Measurements from ENCODE around the gene ASAP2.

ASAP2 gene

DNA sequence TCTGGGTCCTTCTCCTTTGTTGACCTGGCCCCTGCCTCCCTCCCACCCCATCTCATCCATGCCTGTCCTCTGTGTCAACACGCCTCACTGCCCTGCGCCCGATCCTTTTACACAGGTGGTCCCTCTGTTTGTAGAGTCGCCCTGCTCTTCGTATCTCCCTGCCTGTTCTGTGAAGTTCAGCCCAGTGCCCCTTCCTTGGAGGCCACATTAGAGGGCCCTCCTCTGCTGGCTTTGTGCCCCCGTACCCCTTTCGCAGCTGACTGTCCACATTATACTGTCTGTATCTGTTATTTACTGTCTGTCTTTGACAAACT is 25.5 kb downstream of the ASAP2 start:
- DNase-seq, result no peak

DNA sequence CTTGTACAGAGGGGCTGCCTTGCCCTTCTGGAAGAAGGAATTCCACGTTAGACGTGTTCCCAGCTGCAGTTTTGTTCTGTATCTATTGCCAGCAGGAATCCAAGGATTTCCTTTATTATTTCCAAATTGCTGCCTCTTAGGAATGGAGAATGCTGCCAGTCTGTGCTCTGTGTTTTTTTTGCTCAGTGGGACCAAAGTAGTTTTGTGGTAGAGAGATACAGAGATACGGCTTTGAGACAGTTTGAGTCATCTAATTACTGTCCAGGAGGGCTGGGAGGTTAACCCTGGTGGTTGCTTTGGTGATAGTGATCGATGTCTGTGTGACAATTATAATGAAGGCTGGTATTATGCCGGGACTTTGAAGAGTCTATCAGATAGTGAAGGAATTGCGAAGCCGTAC is 26.3 kb downstream of the ASAP2 start:
- DNase-seq, result no peak

DNA sequence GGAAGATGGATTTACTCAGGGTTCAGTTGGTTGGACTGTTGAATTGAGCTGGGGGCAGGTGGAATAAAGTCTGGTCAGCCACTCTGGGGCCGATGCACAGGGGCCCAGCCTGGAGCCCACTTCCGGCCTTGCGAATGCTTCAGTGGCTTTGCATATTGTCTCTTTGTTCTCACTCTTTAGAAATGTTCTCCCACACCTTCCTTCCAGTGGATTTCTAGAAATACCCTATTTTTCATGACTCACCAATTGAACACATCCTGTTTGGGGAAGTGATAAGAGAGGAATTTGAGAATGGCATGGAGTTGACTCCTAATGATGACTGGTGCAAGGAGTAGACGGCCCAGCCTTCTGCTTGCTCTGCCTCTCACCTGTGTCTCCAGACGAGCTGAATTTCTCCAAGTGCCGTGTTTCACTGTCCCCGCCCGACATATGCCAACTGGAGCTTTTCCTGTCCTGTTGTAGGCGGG is 28.1 kb downstream of the ASAP2 start:
- no peak for DNase-seq

DNA sequence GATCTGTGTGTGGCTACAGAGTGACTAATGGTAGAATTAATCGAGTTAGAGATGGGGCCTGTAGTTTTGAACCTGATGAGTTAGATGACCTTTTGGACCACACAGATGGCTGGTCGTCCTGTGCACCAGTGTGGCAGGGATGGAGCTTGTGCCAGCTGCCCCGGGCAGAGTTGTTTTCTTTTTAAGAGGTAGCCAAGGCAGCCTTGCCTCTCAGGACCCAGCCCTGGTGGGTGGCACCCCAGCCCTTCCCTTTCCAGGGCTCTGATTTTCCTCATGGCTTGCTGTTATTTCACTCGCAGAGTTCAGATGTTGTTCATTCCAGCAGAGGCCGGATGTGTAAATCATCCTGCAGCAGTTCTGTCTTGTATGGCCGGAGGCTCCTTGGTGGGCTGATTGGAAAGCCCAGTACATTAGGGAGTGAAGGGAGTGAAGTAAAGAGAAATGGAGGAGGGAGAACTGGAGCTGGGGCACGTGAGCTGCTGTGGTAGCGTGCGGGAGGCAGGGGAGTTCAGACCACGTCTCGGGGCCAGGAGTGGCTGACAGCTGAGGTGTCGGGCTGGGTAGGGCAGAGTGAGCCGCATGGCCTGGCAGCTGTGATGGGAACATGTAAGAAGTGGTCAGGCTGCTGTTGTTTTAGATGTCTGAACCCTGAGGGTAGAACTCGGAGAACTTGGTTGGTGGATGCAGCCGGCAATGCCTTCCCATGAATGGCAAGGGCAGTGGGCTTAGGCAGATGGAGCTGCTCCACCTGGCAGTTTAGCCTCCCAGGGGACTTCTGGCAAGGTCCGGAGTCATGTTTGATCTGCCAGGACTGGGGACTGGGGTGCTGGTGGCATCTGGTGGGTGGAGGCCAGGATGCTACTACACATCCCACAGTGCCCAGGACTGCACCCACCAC is 28.8 kb downstream of the ASAP2 start:
- no peak for DNase-seq

DNA sequence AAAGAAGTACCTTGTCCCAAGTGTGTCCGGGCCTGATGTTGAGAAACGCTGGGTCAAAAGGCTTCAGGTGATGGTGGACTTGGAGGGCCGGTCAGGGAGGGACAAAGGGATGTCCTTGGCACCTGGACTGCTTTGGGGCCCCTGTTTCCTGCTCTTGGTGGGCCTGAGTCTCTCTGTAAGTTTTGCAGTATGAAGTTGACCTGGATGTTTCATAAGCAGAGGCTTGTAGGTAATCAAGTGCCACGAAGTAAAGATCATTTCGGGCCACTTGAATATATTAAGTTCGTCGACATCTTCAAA is 29.4 kb downstream of the ASAP2 start:
- no peak for DNase-seq

DNA sequence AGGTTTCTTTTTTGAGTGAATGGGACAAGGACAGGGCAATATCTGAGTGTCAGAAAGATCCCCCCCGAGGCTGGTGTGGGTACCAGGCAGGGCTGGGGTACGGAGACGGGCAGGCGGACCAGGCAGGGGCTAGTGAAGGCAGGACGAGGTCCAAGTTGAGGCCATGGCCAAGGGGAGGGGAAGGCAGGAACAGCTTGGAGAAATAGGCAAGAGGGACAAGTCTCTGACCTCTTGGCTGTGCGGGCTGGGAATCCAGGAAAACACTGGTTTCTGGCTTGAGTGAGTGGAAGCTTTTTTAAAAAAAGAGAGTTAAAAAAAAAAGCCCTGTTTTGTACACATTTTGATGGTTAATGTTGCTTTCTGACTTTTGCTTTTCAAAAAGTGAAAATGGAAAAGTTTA is 30.3 kb downstream of the ASAP2 start:
- DNase-seq, result no peak

DNA sequence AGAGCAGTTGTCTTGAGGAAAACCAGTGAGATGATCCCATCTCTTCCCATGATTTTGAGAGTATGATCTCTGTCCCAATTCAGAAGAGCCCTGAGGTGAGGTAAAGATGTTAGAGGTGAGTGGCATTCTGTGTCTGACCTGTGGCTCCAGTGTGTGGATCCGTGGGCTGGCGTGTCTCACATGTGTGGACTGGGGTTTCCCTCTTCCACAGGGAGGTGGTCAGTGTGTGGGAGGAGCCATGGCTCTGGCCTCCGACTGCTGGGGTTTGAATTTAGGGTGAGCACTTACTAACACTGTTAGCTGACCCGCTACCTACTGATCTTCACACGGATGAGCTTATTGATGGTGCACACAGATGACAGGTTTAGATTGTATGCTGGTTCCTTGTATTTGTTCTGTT is 31.2 kb downstream of the ASAP2 start:
- no peak for DNase-seq

DNA sequence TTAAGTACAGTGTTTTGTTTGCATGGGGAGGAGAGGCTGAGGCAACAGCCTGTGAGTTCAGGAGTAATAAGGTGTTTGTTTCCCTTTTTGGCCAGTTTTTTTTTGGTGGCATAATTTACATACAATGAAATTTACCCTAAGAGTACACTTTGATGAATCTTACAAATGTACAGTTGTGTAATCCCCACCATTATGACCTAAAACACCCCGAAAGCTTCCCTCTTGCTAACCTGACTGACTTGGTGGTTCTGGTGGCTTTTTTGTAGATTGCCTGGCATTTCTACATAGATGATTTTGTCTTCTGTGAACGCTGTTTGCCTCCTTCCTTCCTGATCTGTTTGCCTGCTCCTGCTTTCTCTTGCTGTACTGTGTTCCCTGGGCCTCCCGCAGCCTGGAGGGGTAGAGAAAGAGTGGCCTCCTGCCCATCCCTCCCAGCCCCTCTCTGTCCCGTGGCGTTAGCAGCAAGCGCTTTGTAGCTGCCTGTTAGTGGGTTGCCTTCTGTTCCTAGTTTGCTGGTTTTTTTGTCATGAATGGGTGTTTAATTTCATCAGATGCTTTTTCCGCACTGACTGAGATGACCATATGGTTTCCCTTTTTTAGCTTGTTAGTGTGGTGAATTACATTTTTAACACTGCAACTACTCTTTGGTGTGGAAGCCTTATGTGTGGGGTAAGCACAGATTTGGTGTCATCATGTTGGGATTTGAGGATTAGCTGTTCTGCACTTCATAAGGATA is 32.1 kb downstream of the ASAP2 start:
- DNase-seq, result no peak

DNA sequence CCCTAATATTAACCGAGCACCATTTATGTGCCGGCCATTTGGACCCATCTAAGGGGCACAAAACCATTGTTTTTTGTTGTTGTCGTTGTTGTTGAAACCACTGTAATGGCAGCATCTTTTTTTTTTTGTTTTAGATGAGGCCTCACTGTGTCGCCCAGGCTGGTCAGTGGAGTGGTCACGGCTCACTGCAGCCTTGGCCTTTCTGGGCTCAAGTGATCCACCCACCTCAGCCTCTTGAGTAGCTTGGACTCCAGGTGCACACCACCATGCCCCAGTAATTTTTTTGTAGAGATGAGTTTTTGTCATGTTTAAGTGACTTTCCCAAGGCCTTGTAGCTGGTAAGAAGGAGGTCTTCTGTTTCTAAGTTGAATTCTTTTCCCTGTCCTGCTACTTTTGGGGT is 33.0 kb downstream of the ASAP2 start:
- no peak for DNase-seq

DNA sequence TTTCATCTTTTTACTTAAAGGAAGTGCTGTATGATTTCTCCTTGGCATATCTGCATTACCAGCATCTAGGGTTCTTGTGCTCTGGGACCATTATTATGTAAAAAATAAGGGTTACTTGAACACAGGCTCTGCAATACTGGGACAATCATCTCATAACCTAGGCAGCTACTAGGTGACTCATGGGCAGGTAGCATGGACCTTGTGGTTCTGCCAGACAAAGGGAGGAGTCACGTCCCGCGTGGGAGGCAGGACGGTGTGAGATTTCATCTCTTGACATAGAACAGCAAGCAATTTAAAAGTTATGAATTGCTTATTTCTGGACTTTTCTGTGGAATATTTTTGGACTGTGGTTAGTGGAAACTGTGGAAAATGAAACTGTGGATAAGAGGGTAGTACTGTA is 34.1 kb downstream of the ASAP2 start:
- no peak for DNase-seq

DNA sequence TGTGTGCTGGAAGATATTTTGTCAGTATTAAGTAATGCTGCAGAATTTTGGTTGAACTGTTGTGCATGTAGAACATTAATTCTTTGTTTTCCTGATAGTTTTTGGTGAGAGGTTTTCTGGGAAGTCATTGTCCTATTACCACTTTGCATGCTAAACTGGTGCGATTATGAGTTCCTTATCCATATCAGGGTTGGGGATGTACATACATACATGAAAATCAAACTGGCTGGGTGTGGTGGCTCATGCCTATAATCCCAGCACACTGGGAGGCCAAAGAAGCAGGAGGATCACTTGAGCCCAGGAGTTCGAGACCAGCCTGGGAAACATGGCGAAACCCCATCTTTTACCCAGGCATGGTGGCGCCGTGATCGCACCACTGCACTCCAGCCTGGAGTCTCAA is 34.6 kb downstream of the ASAP2 start:
- DNase-seq, result no peak

DNA sequence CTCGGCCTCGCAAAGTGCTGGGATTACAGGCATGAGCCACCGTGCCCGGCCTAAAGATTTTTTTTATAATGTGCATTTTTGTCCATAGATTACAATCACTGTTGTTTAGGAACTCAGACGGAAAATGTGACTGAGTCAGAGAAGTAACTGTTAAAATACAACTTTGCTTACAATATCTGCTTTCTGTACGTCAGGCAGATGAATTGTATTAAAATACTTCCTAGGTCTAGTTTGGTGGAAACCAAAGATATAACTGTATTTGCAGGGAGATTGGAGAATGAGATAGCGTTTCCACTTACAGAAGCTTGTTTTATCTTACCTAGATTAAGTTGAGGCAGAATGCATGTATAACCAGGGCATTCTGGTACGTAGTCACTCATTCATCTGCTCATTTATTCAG is 36.7 kb downstream of the ASAP2 start:
- no peak for DNase-seq

DNA sequence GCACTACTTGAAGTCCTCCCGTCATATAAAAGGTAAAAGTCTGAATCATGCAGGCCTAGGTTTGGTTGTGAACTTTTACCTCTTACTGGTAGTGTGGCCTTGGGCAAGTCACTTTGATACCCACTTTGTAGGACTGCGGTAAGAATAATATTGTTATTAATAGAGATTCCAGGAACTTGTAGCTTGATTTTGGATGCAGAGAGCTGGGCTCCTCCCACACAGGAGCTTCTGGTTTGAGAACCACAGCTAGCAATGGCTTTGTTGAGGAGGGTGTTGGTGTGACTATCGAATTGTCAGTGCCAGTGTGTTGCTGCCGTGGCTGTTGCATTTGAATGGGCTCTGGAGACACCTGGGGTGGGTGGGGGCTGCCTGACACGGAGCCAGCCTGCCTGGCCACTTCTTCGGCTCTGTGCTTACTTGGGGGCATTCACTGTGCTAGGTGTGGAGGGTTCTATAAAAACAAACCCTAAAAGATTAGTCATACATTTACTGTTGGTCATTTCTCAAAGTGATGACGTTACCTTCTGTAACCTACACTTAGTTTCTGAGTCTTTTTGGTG is 38.5 kb downstream of the ASAP2 start:
- no peak for DNase-seq

DNA sequence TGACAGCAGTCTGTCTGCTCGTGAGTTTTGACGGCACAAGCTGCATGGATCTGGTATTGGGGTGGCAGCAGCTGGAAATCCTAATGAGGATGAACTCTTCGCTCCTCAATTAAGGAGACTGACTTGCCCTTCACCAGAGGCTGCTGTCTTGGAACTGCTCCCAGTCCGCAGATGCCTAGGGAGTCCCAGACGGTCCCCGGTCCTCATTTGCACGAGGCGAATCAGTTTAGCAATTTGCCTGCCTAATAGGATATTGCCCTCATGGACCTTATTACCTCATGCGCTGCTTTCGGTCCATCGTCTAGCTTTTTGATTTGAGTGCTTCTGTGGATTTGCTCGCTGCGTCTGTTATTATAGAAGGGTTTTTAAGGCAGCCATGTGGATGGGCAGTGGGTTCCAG is 40.6 kb downstream of the ASAP2 start:
- no peak for DNase-seq

DNA sequence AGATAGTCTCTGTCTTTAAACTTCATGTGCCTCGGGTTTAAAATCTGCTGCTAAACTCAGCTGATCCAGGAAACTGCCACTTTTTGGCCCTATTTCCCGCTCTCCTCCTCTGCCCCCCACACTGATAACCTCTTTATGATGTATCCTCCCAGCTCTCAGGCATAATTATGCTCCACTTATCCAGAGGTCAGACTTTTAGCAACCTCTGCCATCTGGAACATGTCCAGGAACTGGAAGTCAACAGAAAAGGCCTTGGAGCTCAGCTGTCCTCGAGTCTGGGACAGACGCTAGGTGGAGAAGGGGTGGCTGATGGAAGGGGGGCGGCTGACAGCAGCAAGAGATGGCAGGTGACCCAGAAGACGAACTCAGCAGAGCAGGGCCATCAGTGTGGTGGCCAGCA is 41.2 kb downstream of the ASAP2 start:
- no peak for DNase-seq

DNA sequence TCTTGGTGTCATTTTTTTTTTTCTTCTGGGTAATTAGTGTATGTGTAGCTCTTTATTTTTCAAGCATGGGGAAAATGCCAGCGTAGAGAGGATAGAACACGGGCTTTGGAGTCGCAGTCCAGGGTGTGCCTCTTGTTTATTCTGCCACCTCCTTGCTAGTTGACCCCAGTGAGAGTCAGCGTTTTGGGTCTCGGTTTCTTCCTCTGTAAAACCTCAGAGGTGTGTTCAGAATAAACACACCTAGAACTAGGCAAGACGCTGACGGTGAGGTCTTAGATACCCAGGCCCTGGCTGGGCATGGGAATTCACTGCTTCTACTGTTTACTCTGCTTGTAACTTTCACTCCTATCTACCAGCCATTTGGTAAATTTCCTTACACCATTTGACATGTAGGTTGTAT is 41.8 kb downstream of the ASAP2 start:
- no peak for DNase-seq

DNA sequence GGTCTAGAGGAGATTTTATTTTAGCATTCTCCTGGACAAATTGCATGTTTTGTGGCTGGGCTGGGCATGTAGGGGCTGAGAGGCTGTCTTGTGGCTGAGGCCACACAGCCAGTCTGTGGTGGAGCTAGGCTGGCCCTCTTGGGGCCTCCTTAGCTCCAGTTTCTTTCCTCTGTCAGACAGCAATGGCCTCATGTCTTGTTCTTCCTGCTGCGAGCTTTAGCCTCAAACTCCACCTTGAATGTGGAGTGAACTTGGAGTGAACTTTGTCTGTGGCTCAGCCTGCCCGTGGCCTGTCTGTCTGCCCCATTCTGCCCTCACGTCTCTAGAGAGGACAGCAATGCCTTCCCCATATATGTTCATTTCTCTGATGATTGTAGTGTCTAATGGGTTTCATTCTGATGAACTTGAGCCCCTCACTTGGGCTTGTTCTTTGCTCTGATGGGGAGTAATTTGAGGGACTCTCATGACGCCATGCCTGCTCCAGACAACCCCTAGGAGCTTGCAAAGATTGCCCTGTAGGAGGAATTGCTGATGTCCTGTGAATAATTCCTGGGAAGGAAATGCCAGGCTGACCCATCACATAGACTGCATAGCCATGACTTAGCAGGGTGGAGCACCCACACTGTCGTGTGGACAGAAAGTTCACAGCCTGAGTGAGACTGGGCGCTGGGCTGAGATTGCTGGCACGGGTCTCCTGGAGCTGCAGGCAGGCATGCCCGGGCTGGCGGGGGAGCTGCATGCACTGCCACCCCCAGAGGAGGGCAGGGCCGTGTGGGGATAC is 42.6 kb downstream of the ASAP2 start:
- no peak for DNase-seq

DNA sequence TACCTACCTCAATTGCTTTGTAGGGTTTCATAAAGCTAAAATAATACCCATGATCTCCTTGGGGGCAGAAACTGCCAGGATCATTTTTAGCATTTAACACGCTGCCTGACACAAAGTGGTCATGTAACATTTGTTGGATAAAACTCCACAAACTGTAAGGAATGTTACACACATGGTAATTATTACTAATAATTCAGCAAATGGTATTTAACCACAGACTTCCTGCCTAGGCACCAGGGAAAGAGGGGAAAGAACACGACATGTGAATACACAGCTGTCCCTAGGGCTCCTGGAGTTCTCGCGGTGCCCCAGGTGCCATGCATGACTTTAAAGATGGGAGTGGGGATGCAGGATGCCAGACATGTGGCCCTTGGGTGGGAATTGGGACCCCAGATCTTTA is 43.5 kb downstream of the ASAP2 start:
- DNase-seq, result no peak

DNA sequence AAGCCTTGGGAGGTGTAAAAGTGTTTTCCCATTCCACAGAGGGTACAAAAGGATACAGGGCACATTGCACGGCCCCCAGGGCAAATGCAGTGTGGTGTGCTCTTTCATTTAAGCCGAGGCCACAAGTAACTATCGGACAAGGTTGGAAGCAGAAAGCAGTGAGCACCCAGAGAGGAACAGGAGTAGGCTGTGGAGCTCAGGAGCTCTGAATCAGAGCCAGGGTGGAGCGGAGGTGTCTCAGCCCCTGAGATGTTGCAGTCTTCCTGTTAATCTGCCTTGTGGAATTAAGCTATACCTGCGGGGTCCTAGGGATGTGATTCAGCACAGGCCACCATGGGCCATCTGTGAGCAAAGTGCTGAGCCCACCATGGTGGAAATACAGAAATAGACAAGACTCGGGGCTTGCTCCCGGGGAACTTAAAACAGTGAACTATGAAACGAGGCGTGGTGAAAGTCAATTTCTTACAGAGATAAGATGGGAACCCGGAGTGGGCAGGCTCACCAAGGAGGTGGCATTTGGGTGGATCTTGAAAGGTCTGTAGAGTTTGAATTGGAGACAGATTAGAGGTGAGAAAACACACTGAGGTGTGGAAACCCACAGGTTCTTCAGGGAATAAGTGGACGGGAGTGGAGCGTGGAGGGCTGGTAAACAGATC is 44.0 kb downstream of the ASAP2 start:
- no peak for DNase-seq

DNA sequence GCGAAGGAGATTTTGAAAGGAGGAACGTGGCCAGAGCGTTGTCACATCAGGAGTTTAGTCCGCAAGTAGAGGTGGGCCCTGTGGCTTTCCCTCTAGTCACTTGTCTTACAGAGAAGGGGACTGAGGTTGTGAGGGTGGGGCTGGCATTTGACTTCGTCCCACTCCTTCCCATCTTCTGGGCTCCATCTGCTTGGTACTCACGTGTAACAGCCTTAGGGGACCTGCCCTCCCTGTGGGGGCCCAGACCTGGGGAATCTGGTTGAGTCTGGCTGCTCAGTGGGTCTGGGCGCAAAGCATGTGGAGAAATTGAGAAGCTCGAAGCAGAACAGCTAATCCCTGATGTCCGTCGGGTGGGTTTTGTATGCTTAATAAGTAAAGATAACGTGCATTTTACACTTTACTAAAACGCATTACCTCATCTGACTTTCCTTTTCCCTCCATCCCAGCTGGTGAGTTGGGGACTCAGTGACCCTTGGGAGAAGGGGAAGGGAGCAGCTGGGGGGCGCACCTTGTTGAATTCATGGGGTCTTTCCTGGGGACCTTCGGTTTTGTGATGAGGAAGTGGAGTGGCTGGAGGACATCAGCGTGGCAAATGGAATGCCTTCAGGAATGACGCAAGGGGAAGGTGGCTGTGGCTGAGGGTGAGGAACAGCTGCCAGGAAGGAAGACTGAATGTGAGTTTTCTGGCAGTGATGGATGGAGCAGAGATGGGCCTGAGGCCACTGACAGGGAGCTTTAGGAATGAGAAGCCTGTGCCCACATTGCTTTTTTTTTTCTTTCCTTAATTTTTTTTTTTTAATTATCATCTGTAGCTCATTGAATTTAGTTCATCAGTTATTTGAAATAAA is 44.8 kb downstream of the ASAP2 start:
- DNase-seq, result no peak

DNA sequence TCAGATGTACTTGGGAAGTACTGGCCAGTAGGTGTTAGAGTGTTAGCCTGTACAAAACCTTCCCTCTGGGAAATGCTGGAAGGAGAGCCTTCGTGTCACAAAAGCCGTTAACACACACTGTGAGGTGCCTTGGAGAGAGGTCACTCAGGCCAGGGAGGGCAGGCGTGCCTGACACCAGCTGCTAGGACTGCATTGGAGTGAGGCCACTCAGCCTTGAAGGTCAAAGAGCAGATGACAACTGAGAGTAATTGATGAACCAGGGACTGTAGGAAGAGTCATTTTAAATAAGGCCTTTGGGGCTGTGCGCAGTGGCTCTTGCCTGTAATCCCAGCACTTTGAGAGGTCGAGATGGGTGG is 45.4 kb downstream of the ASAP2 start:
- no peak for DNase-seq

DNA sequence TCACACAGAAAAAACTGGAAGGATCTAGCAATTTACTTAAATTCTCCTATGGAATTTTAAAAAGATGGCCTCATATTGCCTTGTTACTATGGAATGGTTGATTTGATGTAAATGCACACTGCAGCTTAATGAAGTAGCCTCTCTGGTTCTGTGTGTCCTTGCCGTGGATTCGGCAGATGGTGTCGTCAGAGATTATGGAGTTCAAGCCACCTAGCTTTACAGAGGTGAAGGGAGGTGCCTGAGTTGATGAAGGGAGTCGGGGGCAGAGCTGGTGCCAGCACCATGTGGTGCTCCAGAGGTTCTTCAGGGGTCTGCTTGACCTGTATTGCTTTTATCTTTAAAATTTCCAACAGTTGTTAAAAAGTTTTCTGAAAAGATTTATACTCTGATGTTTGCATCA is 48.8 kb downstream of the ASAP2 start:
- no peak for DNase-seq
